ENCODE measurements around the gene DBNDD2.

The DBNDD2 gene

DNA sequence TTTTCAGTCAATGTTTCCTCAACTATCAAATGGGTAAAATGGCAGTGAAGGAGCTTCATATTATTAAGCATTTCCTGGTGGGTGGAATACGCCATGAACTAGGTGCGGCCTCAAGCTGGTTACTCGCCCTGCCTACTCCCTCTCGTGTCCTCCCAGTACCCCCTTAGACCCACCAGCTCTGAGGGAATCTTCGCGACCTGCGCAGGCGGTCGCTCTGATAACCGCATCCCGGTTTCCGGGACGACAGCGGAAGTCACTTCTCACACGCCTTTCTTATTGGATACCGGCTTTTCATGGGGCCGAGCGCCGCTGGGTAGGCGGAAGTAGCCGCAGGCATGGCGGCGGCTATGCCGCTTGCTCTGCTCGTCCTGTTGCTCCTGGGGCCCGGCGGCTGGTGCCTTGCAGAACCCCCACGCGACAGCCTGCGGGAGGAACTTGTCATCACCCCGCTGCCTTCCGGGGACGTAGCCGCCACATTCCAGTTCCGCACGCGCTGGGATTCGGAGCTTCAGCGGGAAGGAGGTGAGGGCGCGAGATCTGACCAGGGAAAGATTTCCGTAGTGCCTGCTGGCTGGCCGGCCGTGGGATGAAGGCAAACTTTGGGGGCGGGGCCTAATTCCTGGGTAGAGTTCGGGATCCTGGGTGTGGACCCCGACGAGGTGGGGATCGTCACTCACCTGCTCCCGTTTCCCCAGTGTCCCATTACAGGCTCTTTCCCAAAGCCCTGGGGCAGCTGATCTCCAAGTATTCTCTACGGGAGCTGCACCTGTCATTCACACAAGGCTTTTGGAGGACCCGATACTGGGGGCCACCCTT is 7.9 kb downstream of the DBNDD2 start, which contains the start of gene PIGT:
TSS of gene PIGT (plus strand) at position 320 of the 816 bp plus-strand sequence. CDS start at position 336, 16 bp downstream.
- peak; percentile 81 to 89 for DNase-seq (ENCODE audit: low read depth in 2 of 2)

DNA sequence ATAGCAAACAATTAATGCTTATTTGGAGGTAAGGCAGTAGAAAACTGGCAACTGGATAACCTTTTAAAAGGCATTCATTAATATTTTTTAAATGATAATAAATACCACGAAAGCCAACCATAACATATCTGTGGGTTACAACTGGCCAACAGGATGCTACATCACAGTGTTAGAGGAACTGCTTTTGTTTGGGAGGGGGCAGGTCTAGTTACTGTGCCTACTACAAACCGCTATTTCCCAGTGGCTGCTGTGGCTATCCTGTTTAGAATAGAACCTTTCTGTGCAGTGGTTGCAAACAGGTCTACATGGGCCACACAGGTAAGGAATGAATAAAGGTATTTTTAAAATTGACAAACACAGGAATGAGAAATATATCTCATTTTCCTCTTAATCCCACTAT is 8.8 kb downstream of the DBNDD2 start:
- DNase-seq (ENCODE audit: low read depth in 2 of 2): no peak

DNA sequence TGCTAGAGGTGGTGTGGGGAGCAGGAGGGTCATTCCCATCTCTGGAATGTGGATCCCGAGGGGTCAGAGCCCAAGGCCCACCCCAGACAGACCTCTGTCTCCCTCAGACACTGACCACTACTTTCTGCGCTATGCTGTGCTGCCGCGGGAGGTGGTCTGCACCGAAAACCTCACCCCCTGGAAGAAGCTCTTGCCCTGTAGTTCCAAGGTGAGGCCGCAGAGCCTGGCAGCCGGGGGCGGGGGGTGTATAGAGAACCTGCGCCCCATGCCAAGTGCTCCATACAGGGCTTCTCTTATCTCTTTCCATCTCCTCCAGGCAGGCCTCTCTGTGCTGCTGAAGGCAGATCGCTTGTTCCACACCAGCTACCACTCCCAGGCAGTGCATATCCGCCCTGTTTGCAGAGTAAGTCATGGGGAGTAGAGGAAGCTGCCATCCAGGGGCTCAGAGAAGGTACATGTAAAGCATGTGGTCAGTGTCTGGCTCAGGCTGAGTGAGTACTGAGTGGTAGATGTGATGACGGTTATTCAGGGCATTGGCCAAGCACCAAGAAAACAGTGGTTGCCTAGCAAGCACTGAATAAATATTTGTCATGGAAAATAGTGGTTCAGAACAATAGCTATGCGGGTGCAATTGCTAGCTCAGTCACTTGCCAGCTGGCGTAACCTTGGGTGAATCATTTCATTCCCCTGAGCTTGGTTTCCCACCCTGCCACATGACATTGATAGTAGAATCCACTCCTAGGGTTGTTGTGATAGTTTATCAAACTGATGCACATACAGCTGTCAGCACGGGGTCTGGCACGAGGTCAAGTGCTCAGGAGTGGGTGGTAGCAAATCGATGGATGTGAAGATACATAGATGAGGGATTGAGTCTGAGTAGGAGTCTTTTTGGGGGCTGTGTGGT is 11.4 kb downstream of the DBNDD2 start:
- no peak for DNase-seq (ENCODE audit: low read depth in 2 of 2)

DNA sequence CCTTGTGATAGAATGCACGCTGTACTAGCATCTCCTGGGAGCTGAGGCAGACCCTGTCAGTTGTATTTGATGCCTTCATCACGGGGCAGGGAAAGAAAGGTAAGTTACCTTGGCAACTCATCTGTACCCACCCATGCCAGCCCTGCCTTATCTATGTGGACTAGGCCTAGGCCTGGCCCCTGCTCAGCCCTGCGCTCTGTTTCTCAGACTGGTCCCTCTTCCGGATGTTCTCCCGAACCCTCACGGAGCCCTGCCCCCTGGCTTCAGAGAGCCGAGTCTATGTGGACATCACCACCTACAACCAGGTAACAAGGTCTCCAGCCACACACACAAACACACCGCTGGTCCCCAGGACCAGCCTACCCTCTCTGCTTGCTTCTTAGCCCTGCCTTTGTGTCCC is 12.0 kb downstream of the DBNDD2 start:
- no peak for DNase-seq (ENCODE audit: low read depth in 2 of 2)

GRCh38 chr20:45423700-45424099 is 15.6 kb downstream of the DBNDD2 start:
- DNase-seq (ENCODE audit: low read depth in 2 of 2): no peak

GRCh38 chr20:45425561-45425960 is 17.5 kb downstream of the DBNDD2 start:
- no peak for DNase-seq (ENCODE audit: low read depth in 2 of 2)

DNA sequence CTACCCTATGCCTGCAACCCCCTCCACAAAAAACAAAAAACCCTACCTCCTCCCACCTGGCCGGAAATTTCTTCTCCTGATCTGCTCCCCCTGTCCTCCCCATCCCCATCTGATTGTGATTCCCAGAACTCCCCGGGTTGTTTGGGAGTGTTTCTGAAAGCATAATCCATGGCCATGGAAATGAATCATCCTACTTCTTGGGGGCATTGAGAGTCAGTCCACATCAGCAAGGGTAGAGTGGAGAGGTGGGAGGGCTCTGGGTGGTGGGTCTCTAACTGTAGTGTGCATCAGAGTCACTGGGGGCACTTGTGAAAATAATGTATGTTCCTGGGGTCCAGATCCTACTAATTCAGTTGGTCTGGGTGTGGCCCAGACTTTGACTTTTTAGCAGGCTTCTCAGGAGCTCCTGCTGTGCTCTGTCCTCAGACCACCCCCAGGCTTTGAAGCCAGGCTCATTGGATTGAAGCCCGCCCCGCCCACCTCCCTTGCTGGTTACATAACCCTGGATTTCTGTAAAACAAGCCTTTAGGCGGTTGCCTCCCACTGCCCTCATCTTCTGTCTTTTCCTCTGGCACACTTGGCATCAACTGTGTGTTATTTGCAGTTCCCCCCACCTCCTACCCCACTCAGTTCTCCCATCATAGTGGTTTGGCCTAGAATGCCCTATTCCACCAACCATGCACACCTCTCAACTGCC is 18.4 kb downstream of the DBNDD2 start:
- DNase-seq (ENCODE audit: low read depth in 2 of 2): no peak

- DNase-seq (ENCODE audit: low read depth in 2 of 2): no peak
Measured at GRCh38 chr20:45427236-45428149, 19.4 kb downstream of the DBNDD2 start.

DNA sequence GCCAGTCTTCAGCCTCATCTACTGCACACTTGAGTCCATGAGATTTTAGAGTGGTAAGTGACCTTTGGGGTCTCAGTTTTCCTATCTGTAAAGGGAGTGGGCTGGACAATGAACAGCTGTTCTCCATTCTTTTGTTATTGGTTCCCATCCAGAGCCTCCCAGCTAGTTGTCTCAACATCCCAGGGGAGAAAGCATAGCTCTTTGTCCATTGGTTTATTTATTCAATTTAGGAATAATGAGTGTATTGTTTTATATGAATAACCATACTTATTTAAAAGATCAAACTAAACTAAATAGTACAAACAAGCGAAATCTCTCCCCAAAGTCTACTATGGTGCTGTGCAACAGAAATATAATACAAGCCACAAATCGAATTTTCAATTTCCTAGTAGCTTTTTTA is 21.5 kb downstream of the DBNDD2 start:
- DNase-seq (ENCODE audit: low read depth in 2 of 2): no peak

GRCh38 chr20:45432294-45432693 is 24.2 kb downstream of the DBNDD2 start:
- no peak for DNase-seq (ENCODE audit: low read depth in 2 of 2)

DNA sequence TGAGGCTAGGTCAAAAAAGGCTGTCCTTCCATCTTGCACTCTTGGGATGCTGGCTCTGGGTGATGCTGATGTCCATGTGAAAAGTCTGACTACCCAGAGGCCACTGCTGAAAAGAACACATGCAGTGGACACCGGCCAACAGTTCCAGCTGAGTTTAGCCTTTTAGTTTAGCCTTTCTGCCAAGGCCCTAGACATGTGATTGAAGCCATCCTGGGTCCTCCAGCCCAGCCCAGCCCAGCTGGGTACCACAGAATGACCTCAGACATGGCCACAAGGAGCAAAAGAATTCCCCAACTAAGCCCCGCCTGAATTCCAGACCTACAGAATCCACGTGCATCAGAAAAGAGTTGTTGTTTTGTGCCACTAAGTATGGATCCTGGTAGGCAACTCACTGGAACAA is 25.2 kb downstream of the DBNDD2 start:
- DNase-seq (ENCODE audit: low read depth in 2 of 2): no peak

DNA sequence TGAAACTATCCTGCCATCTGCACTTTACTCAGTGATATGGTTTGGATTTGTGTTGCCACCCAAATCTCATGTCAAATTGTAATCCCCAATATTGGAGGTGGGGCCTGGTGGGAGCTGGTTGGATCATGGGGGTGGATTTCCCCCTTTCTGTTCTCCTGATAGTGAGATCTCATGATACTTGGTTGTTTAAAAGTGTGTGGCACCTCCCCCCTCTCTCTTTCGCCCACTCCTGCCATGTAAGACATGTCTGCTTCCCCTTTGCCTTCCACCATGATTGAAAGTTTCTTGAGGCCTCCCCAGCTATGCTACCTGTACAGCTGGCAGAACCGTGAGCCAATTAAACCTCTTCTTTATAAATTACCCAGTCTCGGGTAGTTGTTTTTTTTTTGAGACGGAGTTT is 25.9 kb downstream of the DBNDD2 start:
- DNase-seq (ENCODE audit: low read depth in 2 of 2): no peak

DNA sequence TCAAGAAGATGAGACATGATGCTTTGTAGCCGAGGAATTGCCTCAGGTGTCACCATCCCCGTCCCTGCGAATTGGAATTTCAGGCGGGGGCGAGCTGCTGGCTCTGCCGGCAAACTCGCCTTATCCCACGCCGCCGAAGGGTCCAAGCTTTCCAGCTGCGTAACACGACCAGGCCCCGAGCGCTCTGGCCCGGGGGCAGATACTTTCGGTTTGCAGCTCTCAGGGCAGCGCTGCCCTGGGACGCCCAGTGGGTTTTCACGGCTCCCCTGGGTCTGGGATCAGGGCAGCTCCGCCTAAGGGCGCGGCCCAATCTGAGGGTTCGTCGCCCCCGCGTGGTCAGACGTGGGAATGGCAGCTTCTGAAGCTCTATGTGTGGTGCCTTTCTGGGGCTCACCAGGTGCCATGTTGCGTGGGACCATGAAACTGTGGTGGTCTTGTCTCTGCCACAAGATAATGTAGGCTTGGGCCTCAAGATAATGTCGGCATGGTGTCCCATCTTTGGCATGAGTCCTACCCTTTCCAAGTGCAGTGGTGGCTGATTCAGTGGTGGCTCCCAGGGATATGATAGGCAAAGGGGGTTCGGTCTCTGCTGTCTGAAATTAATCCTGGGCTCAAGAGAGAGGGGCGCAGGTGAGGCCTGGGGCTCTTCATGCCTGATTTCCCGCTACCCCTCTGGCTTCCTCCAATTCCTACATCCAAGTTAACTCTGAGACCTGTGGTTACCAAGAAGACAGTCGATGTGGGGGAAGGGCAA is 28.8 kb downstream of the DBNDD2 start:
- DNase-seq (ENCODE audit: low read depth in 2 of 2): peak; percentile 73 to 81

DNA sequence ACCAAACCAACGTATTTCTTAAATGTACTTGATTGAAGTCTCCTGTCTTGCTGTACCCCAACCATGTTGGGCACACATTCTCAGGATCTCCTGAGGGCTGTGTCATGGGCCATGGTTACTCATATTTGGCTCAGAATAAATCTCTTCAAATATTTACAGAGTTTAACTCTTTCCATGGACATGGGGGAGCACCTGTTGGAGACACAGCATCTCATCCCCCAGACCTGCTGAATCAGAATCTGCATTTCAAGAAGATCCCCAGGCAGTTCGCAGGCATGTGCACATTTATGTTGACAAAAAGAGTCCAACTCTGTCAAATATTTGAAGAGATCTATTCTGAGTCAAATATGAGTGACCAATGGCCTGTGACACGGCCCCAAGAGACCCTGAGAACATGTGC is 32.3 kb downstream of the DBNDD2 start:
- DNase-seq (ENCODE audit: low read depth in 2 of 2): no peak

- DNase-seq (ENCODE audit: low read depth in 2 of 2): no peak
Measured at GRCh38 chr20:45440891-45441685, 33.0 kb downstream of the DBNDD2 start.

DNA sequence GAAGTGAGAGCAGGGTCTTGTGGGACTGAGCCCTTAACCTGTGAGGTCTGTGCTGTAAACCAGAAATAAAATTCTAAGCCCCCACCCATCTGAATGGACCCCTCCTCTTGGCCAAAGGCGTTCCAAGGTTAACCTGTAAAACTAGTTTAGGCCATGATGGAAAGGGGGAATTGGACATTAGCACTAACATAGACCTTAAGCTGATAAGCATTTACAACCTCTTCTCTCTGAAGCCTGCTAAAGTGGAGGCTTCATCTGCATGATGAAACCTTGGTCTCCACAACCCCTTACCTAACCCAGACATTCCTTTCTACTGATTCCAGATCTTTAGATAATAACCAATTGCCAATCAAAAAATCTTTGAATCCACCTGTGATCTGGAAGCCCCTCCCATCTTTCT is 33.7 kb downstream of the DBNDD2 start:
- no peak for DNase-seq (ENCODE audit: low read depth in 2 of 2)

- DNase-seq (ENCODE audit: low read depth in 2 of 2): no peak
Measured at GRCh38 chr20:45444050-45444449, 36.0 kb downstream of the DBNDD2 start.

DNA sequence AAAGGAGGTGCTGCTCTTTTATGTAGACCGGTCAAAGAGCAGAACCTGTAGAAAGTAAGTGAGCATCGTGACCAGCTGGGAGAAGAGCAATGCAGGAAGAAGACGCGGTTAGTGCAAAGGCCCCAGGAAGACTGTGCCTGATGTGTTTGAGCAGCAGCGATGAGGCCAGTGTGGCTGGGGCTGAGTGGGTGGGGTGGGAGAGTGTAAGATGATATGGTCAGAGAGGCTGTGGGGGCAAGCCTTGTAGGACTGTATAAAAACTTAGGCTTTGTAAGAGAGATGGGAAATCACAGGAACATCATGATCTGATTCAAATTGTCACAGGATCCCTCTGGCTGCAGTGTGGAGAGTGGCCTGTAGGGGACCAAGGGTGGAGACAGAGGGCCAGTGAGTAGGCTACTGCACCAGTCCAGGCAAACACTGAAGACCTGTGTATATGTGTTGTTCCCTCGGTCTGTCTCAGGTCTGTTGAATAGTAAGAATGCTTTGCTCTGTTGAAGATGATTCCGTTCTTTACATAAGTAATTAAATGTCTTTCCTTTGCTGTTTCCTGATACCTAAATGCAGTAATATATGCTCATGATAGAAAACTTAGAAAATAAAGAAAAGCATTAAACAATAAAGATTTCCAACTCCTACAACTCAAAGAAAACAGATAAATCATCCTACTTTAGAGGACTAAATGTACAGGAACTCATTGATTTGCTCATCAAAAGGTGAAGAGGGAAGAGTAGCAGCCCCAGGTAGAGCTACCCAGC is 37.9 kb downstream of the DBNDD2 start:
- no peak for DNase-seq (ENCODE audit: low read depth in 2 of 2)

GRCh38 chr20:45448270-45448669 is 40.2 kb downstream of the DBNDD2 start:
- DNase-seq (ENCODE audit: low read depth in 2 of 2): no peak

Measured in activated CD8-positive, alpha-beta memory T cell treated with anti-CD3 and anti-CD28 coated beads for 4 hours (primary cell).